ENCODE data around the gene COPS7A. TPM values are rescaled to one million over a fixed set of nuclear protein-coding genes. Genes with fewer than 3 reads are reported as not detected.

Gene COPS7A
- polyA plus RNA-seq, 1 experiment = 200 TPM

- no peaks in the 10 kb centered on the region for H3K36me3 ChIP-seq (ENCODE audit: control insufficient read depth, insufficient read depth, low read length)
- H3K27me3 ChIP-seq (ENCODE audit: control insufficient read depth, insufficient read depth, low read length) = no peaks in the 10 kb centered on the region
- peak overlapping the region; percentile 24 for H3K4me3 ChIP-seq (ENCODE audit: low read depth, low read length)
- no peak for DNase-seq (ENCODE audit: low read depth)
- POLR2A ChIA-PET = interaction anchor here (0.6 kb wide), 1 partner anchor 114 kb away, joined by 5 read pairs; no protein-coding TSS in a partner anchor
- no peak for TF ChIP-seq CTCF (IDR thresholded peaks at IDR 0.05; ENCODE audit: insufficient read depth, low read depth, low read length)
- CTCF ChIA-PET = interaction anchor here (0.9 to 13.4 kb wide), 4 partner anchors 10 to 64 kb away, joined by 3 to 222 read pairs (median 18); partner anchors contain the start of genes LAG3 and MLF2
These were observed 39.5 kb downstream of the COPS7A start for GRCh38 chr12:6763380-6763779.

GRCh38 chr12:6764011-6764828 is 40.4 kb downstream of the COPS7A start:
- no peaks in the 10 kb centered on the region for H3K36me3 ChIP-seq (ENCODE audit: control insufficient read depth, insufficient read depth, low read length)
- H3K4me3 ChIP-seq (ENCODE audit: low read depth, low read length) = peak overlapping the region; percentile 24
- CTCF ChIA-PET = interaction anchor here (0.9 to 13.4 kb wide), 5 partner anchors 11 to 63 kb away, joined by 3 to 222 read pairs (median 32); partner anchors contain the start of genes LAG3 and MLF2
- TF ChIP-seq CTCF (IDR thresholded peaks at IDR 0.05; ENCODE audit: insufficient read depth, low read depth, low read length) = no peak
- peak; percentile 98 for DNase-seq (ENCODE audit: low read depth)
- POLR2A ChIA-PET = interaction anchor here (1.5 kb wide), 1 partner anchor 13 kb away, joined by 3 read pairs; no protein-coding TSS in a partner anchor
- no peaks in the 10 kb centered on the region for H3K27me3 ChIP-seq (ENCODE audit: control insufficient read depth, insufficient read depth, low read length)

- no peak for DNase-seq (ENCODE audit: low read depth)
- peaks cover 4% of the 10 kb centered on the region for H3K36me3 ChIP-seq (ENCODE audit: control insufficient read depth, insufficient read depth, low read length)
- ChIA-PET POLR2A (interaction anchor here (1.0 to 1.5 kb wide), 3 partner anchors 13 to 56 kb away, joined by 3 to 8 read pairs (median 5); no protein-coding TSS in a partner anchor), CTCF (interaction anchor here (1.2 to 5.6 kb wide), 7 partner anchors 12 to 103 kb away, joined by 4 to 103 read pairs (median 9); partner anchors contain the start of genes MLF2 and ZNF384)
- H3K4me3 ChIP-seq (ENCODE audit: low read depth, low read length) = no peak overlapping the region
- no peaks in the 10 kb centered on the region for H3K27me3 ChIP-seq (ENCODE audit: control insufficient read depth, insufficient read depth, low read length)
- no peak for TF ChIP-seq CTCF (IDR thresholded peaks at IDR 0.05; ENCODE audit: insufficient read depth, low read depth, low read length)
These were observed 41.3 kb downstream of the COPS7A start for GRCh38 chr12:6765048-6765633.

GRCh38 chr12:6765634-6766581 is 42.1 kb downstream of the COPS7A start, which contains the start of gene PTMS:
TSS of gene PTMS (plus strand) at chr12:6766363. CDS start at chr12:6766706, 343 bp downstream.
- ChIA-PET CTCF (interaction anchor here (0.9 to 5.6 kb wide), 19 partner anchors 9 to 213 kb away, joined by 3 to 103 read pairs (median 6); partner anchors contain the start of genes CDCA3, MLF2, USP5 and ZNF384), POLR2A (interaction anchor here (0.6 to 1.9 kb wide), 9 partner anchors 12 to 163 kb away, joined by 3 to 18 read pairs (median 4); partner anchors contain the start of genes MLF2 and ZNF384)
- Histone ChIP-seq H3K4me3 (ENCODE audit: low read depth, low read length) (peak within 1 kb of the TSS; percentile 59), H3K27me3 (ENCODE audit: control insufficient read depth, insufficient read depth, low read length) (no peaks in the 10 kb centered on the region), H3K36me3 (ENCODE audit: control insufficient read depth, insufficient read depth, low read length) (peaks cover 10% of the 10 kb centered on the region)
- TF ChIP-seq CTCF (IDR thresholded peaks at IDR 0.05; ENCODE audit: insufficient read depth, low read depth, low read length) = no peak
- peak; percentile 59 for DNase-seq (ENCODE audit: low read depth)
